Subcutaneous adipose tissue (tissue), 4 donors: ENCODE data around the gene KCNQ5. TPM values are rescaled to one million over a fixed set of nuclear protein-coding genes. Genes with fewer than 3 reads are reported as not detected.

ENCODE experiments used
- total RNA-seq, 4 donors: library from RNA; depleted of rRNA; stranded (reverse); fragments of >200 nt; gene quantifications; one replicate each; pipeline ENCODE4 v1.1.0, GENCODE V29; 2016
- TF ChIP-seq, protein P1 (sequence below): fragments of 450-650 bp; IDR thresholded peaks from one replicate; pipeline ENCODE4 v1.5.1; 2016; ENCODE audit warnings: low read depth, mild to moderate bottlenecking, control low read depth, antibody characterized with exemption, moderate library complexity

The KCNQ5 gene
- total RNA-seq, 4 donors from 2014 or later: 0.17 TPM; not detected in 3

DNA sequence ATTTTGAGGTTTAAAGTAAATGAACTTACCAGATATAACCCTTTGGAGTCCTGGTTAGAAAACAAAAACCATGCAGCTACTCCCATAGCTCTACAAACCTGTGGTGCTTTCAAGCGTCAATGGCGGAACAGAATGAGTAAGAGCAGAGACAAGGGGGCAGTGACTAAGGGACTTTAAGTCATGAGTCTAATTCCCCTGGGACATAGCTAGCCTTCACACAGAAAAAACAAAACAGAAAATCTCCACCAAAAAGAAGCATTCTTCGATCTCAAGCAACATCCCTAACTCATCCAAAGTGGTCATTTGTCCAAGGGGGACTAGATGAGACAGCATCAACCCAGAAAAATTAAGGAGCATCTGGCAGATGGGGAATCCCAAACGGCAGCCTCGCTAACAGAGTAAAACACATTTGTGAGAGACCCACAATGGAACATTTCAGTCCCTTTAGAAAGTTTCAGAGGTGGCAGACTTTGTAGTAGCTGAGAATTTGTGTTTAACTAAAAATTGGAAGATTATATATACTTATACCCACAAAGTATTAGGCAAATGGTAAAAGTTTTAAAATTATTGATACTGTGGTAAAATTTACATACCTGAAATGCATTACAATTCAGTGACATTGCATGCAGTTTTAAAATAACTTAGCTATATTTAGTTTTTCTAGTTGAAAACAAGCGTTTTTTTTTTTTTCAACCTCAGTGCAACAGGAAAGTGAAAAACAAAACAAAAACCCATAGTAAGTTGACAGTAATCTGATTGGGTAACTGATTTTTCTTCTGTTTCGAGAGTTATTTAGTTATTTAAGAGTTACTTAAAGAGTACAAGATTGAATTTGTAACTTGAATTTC is 67.5 kb downstream of the KCNQ5 start:
- TF ChIP-seq, protein P1, sequence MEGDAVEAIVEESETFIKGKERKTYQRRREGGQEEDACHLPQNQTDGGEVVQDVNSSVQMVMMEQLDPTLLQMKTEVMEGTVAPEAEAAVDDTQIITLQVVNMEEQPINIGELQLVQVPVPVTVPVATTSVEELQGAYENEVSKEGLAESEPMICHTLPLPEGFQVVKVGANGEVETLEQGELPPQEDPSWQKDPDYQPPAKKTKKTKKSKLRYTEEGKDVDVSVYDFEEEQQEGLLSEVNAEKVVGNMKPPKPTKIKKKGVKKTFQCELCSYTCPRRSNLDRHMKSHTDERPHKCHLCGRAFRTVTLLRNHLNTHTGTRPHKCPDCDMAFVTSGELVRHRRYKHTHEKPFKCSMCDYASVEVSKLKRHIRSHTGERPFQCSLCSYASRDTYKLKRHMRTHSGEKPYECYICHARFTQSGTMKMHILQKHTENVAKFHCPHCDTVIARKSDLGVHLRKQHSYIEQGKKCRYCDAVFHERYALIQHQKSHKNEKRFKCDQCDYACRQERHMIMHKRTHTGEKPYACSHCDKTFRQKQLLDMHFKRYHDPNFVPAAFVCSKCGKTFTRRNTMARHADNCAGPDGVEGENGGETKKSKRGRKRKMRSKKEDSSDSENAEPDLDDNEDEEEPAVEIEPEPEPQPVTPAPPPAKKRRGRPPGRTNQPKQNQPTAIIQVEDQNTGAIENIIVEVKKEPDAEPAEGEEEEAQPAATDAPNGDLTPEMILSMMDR: no peak

DNA sequence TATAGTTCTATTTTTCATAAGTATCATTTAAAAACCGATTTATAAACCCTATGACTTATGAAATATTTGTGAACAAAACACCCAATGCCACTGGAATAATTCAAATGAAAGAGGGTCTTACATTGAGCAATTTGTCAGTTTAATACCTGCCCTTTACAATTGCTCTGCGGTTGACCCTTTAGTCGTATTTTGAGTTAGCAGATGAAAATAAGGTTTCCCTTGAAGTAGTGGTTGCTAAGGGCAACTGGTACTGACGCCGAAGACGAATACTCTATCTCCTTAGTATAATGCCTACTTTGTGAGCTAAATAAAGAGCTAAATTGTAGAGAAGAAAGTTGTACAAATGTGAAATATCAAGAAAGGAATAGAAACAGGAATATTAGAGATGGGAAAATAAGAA is 69.4 kb downstream of the KCNQ5 start:
- TF ChIP-seq, protein P1: no peak

DNA sequence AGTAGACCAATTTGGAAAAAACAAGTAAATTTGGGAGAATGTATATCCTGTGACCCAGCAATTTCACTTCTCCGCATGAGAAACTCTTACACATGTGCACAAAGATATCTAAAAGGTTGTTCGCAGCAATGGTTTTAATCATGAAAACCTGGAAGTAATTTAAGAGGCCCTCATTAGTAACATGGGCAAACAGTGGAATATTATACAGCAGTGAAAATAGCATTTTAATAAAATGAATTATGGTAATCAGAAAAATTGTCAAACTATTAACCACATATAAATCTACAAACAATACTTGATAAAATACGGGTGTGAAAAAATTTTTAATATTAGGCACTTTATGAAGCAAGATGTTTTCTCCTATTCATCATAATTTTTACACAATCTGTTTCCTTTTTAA is 74.2 kb downstream of the KCNQ5 start:
- TF ChIP-seq, protein P1: no peak

DNA sequence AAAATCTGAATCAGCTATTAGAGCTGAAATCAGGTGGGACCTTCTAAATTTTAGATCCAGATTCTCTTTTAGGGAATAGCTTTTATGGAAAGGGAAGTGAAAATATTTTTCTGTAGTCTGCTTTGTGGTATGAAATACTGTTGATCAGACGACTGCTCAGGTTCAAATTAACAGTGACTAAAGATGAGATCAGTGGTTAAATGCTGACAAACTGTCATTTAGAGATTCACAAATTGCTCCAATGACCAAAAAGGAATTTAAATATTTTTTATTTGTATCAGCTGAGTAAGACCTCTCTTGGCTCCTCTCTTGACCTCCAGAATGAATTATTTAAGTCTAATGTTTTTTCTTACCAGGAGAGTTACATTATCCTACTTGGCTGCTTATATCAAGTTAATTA is 77.3 kb downstream of the KCNQ5 start:
- TF ChIP-seq, protein P1: no peak

DNA sequence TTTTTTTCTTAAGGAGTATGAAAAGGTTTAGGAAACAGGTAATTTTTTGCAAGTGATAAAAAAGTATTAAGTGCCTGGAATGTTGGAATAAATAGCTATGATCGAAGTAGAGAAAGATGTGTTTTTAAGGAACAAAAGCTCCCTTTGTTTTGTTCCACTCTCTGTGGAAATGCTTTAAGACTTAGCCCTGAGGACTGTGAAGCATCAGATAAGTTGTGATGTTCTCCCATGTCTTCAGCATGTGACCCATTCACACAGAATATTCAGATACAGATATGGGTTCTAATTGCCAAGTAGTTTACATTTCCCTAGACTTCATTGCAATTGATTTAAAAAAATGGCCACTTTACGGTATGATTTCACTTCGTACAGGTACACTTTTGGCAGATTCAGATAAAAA is 80.6 kb downstream of the KCNQ5 start:
- TF ChIP-seq, protein P1: no peak

DNA sequence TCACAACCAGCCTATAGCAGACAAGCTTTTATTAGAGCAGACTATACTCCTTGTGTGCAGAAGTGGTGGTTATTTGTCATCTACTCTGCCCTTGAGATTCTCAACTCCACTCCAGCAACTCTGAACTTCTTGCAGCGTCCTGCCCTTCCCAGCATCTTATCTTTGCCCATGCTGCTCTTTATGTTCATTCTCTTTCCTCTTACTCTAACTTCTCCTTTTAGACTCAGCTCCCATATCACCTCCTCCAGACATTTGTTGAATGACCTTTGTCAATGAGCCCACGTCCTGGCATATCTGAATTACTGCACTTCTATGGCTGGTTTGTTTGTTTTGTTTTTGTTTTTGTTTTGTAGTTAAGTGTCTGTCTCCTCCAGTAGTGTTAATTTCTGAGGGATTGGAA is 81.2 kb downstream of the KCNQ5 start:
- TF ChIP-seq, protein P1: no peak

DNA sequence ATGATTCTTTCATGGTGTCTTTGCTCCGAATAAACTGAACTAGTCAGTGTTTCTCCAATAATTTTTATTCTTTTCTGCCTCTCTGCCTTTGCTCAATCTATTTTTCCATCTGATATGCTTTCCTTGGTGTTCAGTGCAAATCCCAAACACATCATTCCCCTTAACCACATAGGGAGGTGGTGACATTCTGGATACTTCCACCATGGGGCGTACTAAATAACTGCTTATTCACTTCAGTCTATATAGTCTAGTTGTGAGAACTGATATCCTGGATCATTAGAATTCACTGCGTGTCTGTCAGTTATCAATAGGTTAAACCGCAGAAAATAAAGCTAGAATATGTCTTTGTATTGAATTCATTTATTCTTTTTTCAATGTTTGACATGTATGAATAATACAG is 83.1 kb downstream of the KCNQ5 start:
- TF ChIP-seq, protein P1: no peak
